OCI-LY1 (cell line): ENCODE results near the gene ZIC3.

Source experiments
- H2AFZ ChIP-seq: fragments of 200-600 bp; sonication (generic), shearing (Covaris generic); 2 replicates; pipeline ENCODE4 v1.6.0; 2014; ENCODE audit warnings: antibody characterized with exemption, mild to moderate bottlenecking, low read length
- H3F3A ChIP-seq: fragments of 200-600 bp; sonication (generic), shearing (Covaris generic); 2 replicates; pipeline ENCODE4 v1.6.0; 2014; ENCODE audit warnings: mild to moderate bottlenecking, antibody characterized with exemption, low read length, moderate library complexity; ENCODE audit not compliant: insufficient read depth
- H3K27ac ChIP-seq: fragments of 200-600 bp; sonication (generic); 2 replicates; pipeline ENCODE4 v1.5.1; 2014; ENCODE audit warnings: low read length, mixed run types, mild to moderate bottlenecking, low read depth; ENCODE audit not compliant: poor library complexity, severe bottlenecking
- H3K27me3 ChIP-seq: fragments of 200-600 bp; sonication (generic); 2 replicates; pipeline ENCODE4 v1.6.0; 2014; ENCODE audit warnings: antibody characterized with exemption, mild to moderate bottlenecking, low read length, moderate library complexity; ENCODE audit not compliant: insufficient read depth
- H3K36me3 ChIP-seq: fragments of 200-600 bp; sonication (generic); 2 replicates; pipeline ENCODE4 v1.6.1; 2014; ENCODE audit warnings: mild to moderate bottlenecking, antibody characterized with exemption, low read length, moderate library complexity, mixed read lengths; ENCODE audit not compliant: insufficient read depth
- H3K4me1 ChIP-seq: fragments of 200-600 bp; sonication (generic); 2 replicates; pipeline ENCODE4 v1.5.1; 2014; ENCODE audit warnings: mild to moderate bottlenecking, low read length, moderate library complexity; ENCODE audit not compliant: insufficient read depth, severe bottlenecking
- H3K4me2 ChIP-seq: fragments of 200-600 bp; sonication (generic), shearing (Covaris generic); 2 replicates; pipeline ENCODE4 v1.6.1; 2014; ENCODE audit warnings: low read length
- H3K4me3 ChIP-seq: fragments of 200-600 bp; sonication (generic); 2 replicates; pipeline ENCODE4 v1.5.1; 2014; ENCODE audit warnings: low read length, low read depth, mild to moderate bottlenecking, mixed read lengths; ENCODE audit not compliant: poor library complexity, severe bottlenecking
- H3K79me2 ChIP-seq: fragments of 200-600 bp; shearing (Covaris generic); 2 replicates; pipeline ENCODE4 v1.6.1; 2016; ENCODE audit warnings: mixed run types, low read length, mixed read lengths; ENCODE audit not compliant: insufficient read depth
- H3K9ac ChIP-seq: fragments of 200-600 bp; sonication (generic), shearing (Covaris generic); 2 replicates; pipeline ENCODE4 v1.6.1; 2014; ENCODE audit warnings: mild to moderate bottlenecking, low read length, mixed read lengths
- H3K9me2 ChIP-seq: fragments of 200-600 bp; sonication (generic), shearing (Covaris generic); 2 replicates; pipeline ENCODE4 v1.6.1; 2014; ENCODE audit warnings: low read depth, mild to moderate bottlenecking, low read length, mixed read lengths
- H3K9me3 ChIP-seq: fragments of 200-600 bp; shearing (Covaris generic); 2 replicates; pipeline ENCODE4 v1.6.1; 2014; ENCODE audit warnings: low read length, mixed read lengths
- H4K20me1 ChIP-seq: fragments of 200-600 bp; sonication (generic), shearing (Covaris generic); 2 replicates; pipeline ENCODE4 v1.6.0; 2016; ENCODE audit warnings: mild to moderate bottlenecking, low read length; ENCODE audit not compliant: insufficient read depth
- EZH2 ChIP-seq: fragments of 200-600 bp; sonication (generic), shearing (Covaris generic); IDR thresholded peaks from 2 replicates; pipeline ENCODE4 v1.8.0; 2017; ENCODE audit warnings: borderline replicate concordance, mixed run types, mild to moderate bottlenecking, antibody characterized with exemption, low read length, moderate library complexity, mixed read lengths
- TF ChIP-seq, protein P1 (sequence below): fragments of 200-600 bp; sonication (generic), shearing (Covaris generic); IDR thresholded peaks from 2 replicates; pipeline ENCODE4 v1.5.1; 2017; ENCODE audit warnings: mild to moderate bottlenecking, antibody characterized with exemption, low read length, moderate library complexity, mixed read lengths

Gene ZIC3

DNA sequence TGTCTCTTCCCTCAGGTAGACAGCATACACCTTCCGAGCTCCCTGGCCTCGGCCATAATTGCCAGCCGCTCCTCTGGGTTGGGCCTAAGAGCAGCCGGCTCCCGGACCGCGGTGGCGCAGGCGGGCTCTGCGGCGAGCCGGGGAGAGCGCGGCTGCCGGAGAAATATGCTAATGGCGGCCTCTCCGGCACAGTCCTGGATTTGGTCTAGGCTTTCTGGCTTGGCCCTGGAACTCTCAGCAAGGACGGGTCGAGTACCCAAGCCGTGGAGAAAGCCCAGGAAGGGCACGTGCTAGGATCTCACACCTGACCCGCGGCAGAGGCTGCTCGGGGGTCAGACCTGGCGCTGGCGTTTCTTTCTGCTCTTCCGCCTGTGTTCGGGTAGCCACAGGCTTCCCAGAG is 18.6 kb upstream of the ZIC3 start:
- Histone ChIP-seq H4K20me1 (no peaks in the 10 kb centered on the region), H3K27me3 (no peaks in the 10 kb centered on the region), H3K79me2 (no peaks in the 10 kb centered on the region), H3K4me2 (no peak overlapping the region), H3K36me3 (no peaks in the 10 kb centered on the region), H3K4me1 (no peaks in the 10 kb centered on the region), H3K9me3 (no peaks in the 10 kb centered on the region), H3K27ac (no peak overlapping the region), H3K4me3 (no peak overlapping the region), H3F3A (no peaks in the 10 kb centered on the region), H2AFZ (no peak overlapping the region), H3K9me2 (no peaks in the 10 kb centered on the region), H3K9ac (no peak overlapping the region)
- TF ChIP-seq, protein P1, sequence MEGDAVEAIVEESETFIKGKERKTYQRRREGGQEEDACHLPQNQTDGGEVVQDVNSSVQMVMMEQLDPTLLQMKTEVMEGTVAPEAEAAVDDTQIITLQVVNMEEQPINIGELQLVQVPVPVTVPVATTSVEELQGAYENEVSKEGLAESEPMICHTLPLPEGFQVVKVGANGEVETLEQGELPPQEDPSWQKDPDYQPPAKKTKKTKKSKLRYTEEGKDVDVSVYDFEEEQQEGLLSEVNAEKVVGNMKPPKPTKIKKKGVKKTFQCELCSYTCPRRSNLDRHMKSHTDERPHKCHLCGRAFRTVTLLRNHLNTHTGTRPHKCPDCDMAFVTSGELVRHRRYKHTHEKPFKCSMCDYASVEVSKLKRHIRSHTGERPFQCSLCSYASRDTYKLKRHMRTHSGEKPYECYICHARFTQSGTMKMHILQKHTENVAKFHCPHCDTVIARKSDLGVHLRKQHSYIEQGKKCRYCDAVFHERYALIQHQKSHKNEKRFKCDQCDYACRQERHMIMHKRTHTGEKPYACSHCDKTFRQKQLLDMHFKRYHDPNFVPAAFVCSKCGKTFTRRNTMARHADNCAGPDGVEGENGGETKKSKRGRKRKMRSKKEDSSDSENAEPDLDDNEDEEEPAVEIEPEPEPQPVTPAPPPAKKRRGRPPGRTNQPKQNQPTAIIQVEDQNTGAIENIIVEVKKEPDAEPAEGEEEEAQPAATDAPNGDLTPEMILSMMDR = no peak
- no peak for TF ChIP-seq EZH2

- Histone ChIP-seq H3K27ac (no peak overlapping the region), H3F3A (no peaks in the 10 kb centered on the region), H3K4me3 (no peak overlapping the region), H3K9ac (no peak overlapping the region), H3K4me2 (no peak overlapping the region), H3K27me3 (no peaks in the 10 kb centered on the region), H3K4me1 (no peaks in the 10 kb centered on the region), H3K9me2 (no peaks in the 10 kb centered on the region), H2AFZ (no peak overlapping the region), H3K36me3 (no peaks in the 10 kb centered on the region), H4K20me1 (no peaks in the 10 kb centered on the region), H3K79me2 (no peaks in the 10 kb centered on the region), H3K9me3 (no peaks in the 10 kb centered on the region)
- TF ChIP-seq, protein P1 = no peak
These were observed 17.7 kb upstream of the ZIC3 start for GRCh38 chrX:137548261-137548660.

GRCh38 chrX:137549073-137549472 is 16.9 kb upstream of the ZIC3 start:
- Histone ChIP-seq H3K9me3 (no peaks in the 10 kb centered on the region), H2AFZ (no peak overlapping the region), H3F3A (no peaks in the 10 kb centered on the region), H4K20me1 (no peaks in the 10 kb centered on the region), H3K4me3 (no peak overlapping the region), H3K36me3 (no peaks in the 10 kb centered on the region), H3K79me2 (no peaks in the 10 kb centered on the region), H3K9ac (no peak overlapping the region), H3K27ac (no peak overlapping the region), H3K9me2 (no peaks in the 10 kb centered on the region), H3K4me1 (no peaks in the 10 kb centered on the region), H3K27me3 (no peaks in the 10 kb centered on the region), H3K4me2 (no peak overlapping the region)
- TF ChIP-seq, protein P1 = no peak
- no peak for TF ChIP-seq EZH2
